ENCODE results near the gene OR8U1.

- TF ChIP-seq CTCF (IDR thresholded peaks at IDR 0.05; ENCODE audit: low read length) = no peak
- no peak for TF ChIP-seq EZH2 (IDR thresholded peaks at IDR 0.05; ENCODE audit: borderline replicate concordance, low read length)
Measured at GRCh38 chr11:56333156-56333555, 42.3 kb upstream of the OR8U1 start.
